ENCODE measurements around the gene GPR15LG.

GRCh38 chr10:84198206-84198915, 24.8 kb downstream of the GPR15LG start:
- no peak for TF ChIP-seq POLR2A (IDR thresholded peaks at IDR 0.05; ENCODE audit: low read depth)
- TF ChIP-seq, protein P1, sequence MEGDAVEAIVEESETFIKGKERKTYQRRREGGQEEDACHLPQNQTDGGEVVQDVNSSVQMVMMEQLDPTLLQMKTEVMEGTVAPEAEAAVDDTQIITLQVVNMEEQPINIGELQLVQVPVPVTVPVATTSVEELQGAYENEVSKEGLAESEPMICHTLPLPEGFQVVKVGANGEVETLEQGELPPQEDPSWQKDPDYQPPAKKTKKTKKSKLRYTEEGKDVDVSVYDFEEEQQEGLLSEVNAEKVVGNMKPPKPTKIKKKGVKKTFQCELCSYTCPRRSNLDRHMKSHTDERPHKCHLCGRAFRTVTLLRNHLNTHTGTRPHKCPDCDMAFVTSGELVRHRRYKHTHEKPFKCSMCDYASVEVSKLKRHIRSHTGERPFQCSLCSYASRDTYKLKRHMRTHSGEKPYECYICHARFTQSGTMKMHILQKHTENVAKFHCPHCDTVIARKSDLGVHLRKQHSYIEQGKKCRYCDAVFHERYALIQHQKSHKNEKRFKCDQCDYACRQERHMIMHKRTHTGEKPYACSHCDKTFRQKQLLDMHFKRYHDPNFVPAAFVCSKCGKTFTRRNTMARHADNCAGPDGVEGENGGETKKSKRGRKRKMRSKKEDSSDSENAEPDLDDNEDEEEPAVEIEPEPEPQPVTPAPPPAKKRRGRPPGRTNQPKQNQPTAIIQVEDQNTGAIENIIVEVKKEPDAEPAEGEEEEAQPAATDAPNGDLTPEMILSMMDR (IDR thresholded peaks at IDR 0.05) = no peak
- no peak for TF ChIP-seq EP300 (IDR thresholded peaks at IDR 0.05)
- no peak for TF ChIP-seq POLR2AphosphoS5 (IDR thresholded peaks at IDR 0.05)

Measured in esophagus muscularis mucosa (tissue), 4 donors.